Upper lobe of left lung (tissue), 4 donors: ENCODE data around the gene TAOK3.

ENCODE experiments used
- EP300 ChIP-seq, 4 donors: sonication (generic); formaldehyde crosslinking; IDR thresholded peaks; one replicate each; pipeline ENCODE4 v1.5.1; 2017; ENCODE audit warnings: antibody characterized with exemption in 4 of 4, control low read depth in 2 of 4
- POLR2A ChIP-seq, 4 donors: fragments of 450-650 bp; IDR thresholded peaks; one replicate each; pipeline ENCODE4 v1.5.1; 2016 to 2017; ENCODE audit warnings: antibody characterized with exemption in 4 of 4, mild to moderate bottlenecking in 2 of 4
- POLR2AphosphoS5 ChIP-seq, 2 donors: sonication (generic); formaldehyde crosslinking; IDR thresholded peaks; one replicate each; pipeline ENCODE4 v1.5.1; 2017; ENCODE audit warnings: antibody characterized with exemption in 2 of 2
- TF ChIP-seq, protein P1 (sequence below), 6 experiments: fragments of 450-650 bp in 4 of 6; fragments of 200-600 bp in 2 of 6; sonication (generic) in 2 of 6; IDR thresholded peaks; one replicate each; pipeline ENCODE4 v1.5.1; 2016 to 2019; ENCODE audit warnings: antibody characterized with exemption in 6 of 6

DNA sequence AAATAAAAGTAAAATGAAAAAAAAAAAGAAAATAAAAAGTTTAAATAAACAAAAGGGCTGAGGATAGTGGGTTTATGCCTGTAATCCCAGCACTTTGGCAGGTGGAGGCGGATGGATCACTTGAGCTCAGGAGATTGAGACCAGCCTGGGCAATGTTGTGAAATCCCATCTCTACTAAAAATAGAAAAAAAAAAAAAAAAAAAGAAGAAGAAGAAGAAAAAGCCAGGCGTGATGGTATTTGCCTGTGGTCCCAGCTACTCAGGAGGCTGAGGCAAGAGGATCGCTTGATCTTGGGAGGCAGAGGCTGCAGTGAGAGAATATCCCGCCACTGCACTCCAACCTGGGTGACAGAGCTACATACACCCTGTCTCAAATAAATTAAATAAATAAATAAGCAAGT lies 3.9 kb downstream of the TAOK3 start:
- TF ChIP-seq, protein P1, sequence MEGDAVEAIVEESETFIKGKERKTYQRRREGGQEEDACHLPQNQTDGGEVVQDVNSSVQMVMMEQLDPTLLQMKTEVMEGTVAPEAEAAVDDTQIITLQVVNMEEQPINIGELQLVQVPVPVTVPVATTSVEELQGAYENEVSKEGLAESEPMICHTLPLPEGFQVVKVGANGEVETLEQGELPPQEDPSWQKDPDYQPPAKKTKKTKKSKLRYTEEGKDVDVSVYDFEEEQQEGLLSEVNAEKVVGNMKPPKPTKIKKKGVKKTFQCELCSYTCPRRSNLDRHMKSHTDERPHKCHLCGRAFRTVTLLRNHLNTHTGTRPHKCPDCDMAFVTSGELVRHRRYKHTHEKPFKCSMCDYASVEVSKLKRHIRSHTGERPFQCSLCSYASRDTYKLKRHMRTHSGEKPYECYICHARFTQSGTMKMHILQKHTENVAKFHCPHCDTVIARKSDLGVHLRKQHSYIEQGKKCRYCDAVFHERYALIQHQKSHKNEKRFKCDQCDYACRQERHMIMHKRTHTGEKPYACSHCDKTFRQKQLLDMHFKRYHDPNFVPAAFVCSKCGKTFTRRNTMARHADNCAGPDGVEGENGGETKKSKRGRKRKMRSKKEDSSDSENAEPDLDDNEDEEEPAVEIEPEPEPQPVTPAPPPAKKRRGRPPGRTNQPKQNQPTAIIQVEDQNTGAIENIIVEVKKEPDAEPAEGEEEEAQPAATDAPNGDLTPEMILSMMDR (IDR thresholded peaks at IDR 0.05) = no peak
- TF ChIP-seq POLR2AphosphoS5 (IDR thresholded peaks at IDR 0.05) = no peak
- TF ChIP-seq EP300 (IDR thresholded peaks at IDR 0.05) = no peak
- TF ChIP-seq POLR2A (IDR thresholded peaks at IDR 0.05) = no peak
